Bronchial epithelial cell (primary cell): ENCODE data around the gene APCDD1. TPM values are rescaled to one million over a fixed set of nuclear protein-coding genes. Genes with fewer than 3 reads are reported as not detected.
"Not testable (repeated sequence)": the region's sequence is repeated elsewhere in the genome, so short reads cannot be mapped to it uniquely, and the experiment has no call there.

Experiments
- DNase-seq: peaks from one replicate; pipeline ENCODE4 v3.0.0-alpha.2; 2010; ENCODE audit warnings: low read depth
- FAIRE-seq: peaks from 2 replicates; lab custom pipeline; 2011; peaks lifted over from hg19 to GRCh38; lab: Jason Lieb, UNC
- H3K27me3 ChIP-seq: 2 replicates; pipeline ENCODE4 v1.5.1; 2011; ENCODE audit warnings: low read length; ENCODE audit not compliant: control insufficient read depth, insufficient read depth
- H3K36me3 ChIP-seq: 2 replicates; pipeline ENCODE4 v1.5.1; 2011; ENCODE audit warnings: low read length; ENCODE audit not compliant: control insufficient read depth, insufficient read depth
- H3K4me3 ChIP-seq: 2 replicates; pipeline ENCODE4 v1.5.1; 2011; ENCODE audit warnings: mild to moderate bottlenecking, low read depth, low read length, control low read depth
- total RNA-seq: library from RNA; depleted of rRNA; stranded (reverse); fragments of >200 nt; gene quantifications from 2 replicates; pipeline ENCODE4 v1.2.1, GENCODE V29; 2014
- TF ChIP-seq, protein P1 (sequence below): IDR thresholded peaks from 2 replicates; pipeline ENCODE4 v1.5.1; 2011; ENCODE audit warnings: mild to moderate bottlenecking, moderate library complexity, low read length, control low read depth, inconsistent platforms; ENCODE audit not compliant: insufficient read depth, severe bottlenecking

APCDD1 gene
- total RNA-seq, 1 donor from 2014 or later: under 0.01 TPM

DNA sequence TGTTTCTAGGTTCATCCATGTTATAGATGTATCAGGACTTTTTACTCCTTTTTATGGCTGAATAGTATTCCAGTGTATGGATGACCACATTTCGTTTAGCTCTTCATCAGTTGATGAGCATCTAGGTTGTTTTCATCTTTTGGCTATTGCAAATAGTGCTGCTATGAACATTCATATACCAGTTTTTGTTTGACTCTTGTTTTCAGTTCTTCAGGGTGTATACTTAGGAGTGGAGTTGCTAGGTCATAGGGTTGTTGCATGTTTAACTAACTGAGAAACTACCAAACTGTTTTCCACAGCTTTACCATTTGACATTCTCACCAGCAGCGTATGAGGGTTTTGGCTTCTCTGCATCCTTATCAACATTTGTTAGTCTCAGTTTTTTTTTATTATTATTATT is 45.6 kb downstream of the APCDD1 start:
- TF ChIP-seq, protein P1, sequence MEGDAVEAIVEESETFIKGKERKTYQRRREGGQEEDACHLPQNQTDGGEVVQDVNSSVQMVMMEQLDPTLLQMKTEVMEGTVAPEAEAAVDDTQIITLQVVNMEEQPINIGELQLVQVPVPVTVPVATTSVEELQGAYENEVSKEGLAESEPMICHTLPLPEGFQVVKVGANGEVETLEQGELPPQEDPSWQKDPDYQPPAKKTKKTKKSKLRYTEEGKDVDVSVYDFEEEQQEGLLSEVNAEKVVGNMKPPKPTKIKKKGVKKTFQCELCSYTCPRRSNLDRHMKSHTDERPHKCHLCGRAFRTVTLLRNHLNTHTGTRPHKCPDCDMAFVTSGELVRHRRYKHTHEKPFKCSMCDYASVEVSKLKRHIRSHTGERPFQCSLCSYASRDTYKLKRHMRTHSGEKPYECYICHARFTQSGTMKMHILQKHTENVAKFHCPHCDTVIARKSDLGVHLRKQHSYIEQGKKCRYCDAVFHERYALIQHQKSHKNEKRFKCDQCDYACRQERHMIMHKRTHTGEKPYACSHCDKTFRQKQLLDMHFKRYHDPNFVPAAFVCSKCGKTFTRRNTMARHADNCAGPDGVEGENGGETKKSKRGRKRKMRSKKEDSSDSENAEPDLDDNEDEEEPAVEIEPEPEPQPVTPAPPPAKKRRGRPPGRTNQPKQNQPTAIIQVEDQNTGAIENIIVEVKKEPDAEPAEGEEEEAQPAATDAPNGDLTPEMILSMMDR: no peak
- no peaks in the 10 kb centered on the region for H3K27me3 ChIP-seq
- no peak overlapping the region for H3K4me3 ChIP-seq
- no peak for FAIRE-seq
- no peaks in the 10 kb centered on the region for H3K36me3 ChIP-seq
- no peak for DNase-seq

DNA sequence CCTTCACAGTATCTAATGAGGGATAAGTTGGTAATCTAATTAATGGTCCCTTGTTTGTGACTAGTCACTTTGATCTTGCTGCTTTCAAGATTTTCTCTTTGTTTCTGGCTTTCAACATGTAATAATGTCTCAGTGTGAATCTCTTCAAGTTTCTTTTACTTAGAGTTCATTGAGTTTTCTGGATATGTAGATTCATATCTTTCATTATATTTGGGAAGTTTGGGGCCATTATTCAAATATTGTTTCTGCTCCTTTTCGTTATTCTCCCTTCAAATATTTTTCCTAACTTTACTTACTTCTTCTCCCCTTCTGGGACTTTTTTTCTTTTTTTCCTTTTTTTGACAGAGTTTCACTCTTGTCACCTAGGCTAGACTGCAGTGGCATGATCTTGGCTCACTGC is 50.3 kb downstream of the APCDD1 start:
- Histone ChIP-seq H3K27me3 (no peaks in the 10 kb centered on the region), H3K4me3 (no peak overlapping the region), H3K36me3 (no peaks in the 10 kb centered on the region)
- TF ChIP-seq, protein P1: no peak
- no peak for DNase-seq
- FAIRE-seq: no peak

DNA sequence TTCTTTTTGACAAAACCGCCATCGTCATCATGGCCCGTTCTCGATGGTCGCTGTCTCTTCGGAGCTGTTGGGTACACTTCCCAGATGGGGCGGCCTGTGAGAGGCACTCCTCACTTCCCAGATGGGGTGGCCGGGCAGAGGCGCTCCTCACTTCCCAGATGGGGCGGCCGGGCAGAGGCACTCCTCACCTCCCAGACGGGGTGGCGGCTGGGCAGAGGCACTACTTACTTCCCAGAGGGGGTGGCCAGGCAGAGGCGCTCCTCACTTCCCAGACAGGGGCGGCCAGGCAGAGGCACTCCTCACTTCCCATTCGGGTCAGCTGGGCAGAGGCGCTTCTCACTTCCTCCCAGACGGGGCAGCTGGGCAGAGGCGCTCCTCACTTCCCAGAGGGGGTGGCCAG is 51.5 kb downstream of the APCDD1 start:
- DNase-seq, H3K27me3 ChIP-seq, FAIRE-seq: not testable (repeated sequence)

DNA sequence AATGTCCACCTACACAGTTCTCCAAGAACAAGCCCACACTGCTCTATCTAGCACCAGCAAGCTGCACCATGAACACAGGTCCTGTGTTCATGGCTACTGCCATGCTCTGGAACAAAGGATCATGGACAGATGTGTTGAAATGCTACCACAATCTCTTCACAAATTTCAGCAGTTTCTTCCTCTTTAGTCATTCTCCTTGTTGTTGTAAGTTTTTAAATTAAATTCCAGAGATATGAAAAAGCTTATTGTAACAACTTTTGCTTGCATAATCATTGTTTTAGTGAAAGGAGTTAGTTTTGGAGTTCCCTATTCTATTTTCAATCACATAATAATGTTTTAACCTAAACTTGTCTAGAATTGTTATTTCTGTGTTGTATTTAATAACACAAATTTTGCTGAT is 54.2 kb downstream of the APCDD1 start:
- DNase-seq: no peak
- TF ChIP-seq, protein P1: no peak
- Histone ChIP-seq H3K27me3 (no peaks in the 10 kb centered on the region), H3K36me3 (no peaks in the 10 kb centered on the region), H3K4me3 (no peak overlapping the region)
- no peak for FAIRE-seq

More for the DNA sequence above, 51.5 kb downstream of the APCDD1 start:
- not testable (repeated sequence) for H3K4me3 ChIP-seq, H3K36me3 ChIP-seq

DNA sequence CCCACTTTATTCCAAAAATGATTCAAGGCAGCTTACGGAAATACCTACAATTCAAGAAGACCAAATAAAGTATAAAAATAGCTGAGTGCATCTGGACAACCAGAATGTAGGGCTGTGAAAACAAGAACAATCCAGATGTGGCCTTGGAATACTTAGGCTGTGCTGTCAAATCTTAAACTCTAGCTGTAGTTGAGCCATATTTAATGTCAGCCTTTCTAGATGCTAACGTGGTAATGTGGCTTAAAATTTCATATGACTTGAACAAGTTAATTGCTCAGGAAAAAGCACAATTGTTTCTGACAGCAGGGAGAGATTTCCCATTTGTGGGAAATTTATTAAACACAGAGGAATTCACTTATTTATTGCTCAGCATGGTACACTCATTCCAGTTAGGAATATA is 56.8 kb downstream of the APCDD1 start:
- no peak for FAIRE-seq
- H3K4me3 ChIP-seq: no peak overlapping the region
- DNase-seq: no peak
- TF ChIP-seq, protein P1: no peak
- H3K27me3 ChIP-seq: no peaks in the 10 kb centered on the region
- no peaks in the 10 kb centered on the region for H3K36me3 ChIP-seq

DNA sequence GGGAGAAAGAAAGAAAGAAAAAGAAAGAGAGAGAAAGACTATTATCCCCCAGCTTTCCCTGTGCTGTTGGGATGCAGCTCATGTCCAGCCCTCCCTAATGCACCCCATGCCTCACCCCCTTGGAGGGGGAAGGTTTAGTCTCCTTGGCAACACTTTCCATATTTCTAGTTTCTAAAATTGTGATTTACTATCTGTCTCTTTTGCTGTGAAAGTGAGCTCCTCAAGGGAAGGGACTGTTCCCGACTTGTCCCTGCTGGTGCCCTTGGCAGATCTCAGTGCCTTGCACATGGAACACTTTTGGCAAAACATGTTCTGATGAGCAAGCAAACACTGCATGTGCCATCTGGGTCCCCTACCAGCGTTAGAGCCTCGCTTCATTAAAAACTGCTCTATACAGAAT is 59.6 kb downstream of the APCDD1 start:
- DNase-seq: no peak
- no peak overlapping the region for H3K4me3 ChIP-seq
- no peaks in the 10 kb centered on the region for H3K27me3 ChIP-seq
- TF ChIP-seq, protein P1: no peak
- no peaks in the 10 kb centered on the region for H3K36me3 ChIP-seq
- FAIRE-seq: no peak
